Psoas muscle (tissue), 8 donors: ENCODE measurements around the gene FAM107B. TPM values are rescaled to one million over a fixed set of nuclear protein-coding genes. Genes with fewer than 3 reads are reported as not detected.

Experiments
- ATAC-seq, 4 donors: fragments of 200-7000 bp; cut with Tn5 transposase; one replicate each; pipeline ENCODE4 v1.9.1; 2020; ENCODE audit warnings: moderate library complexity in 3 of 4, mild to moderate bottlenecking in 2 of 4
- DNase-seq, 2 donors: peaks; one replicate each; pipeline ENCODE4 v3.0.0-alpha.2; 2020
- H3K27ac ChIP-seq: fragments of 200-600 bp; one replicate; pipeline ENCODE4 v1.8.0; 2022
- H3K27me3 ChIP-seq, 3 donors: fragments of 200-600 bp in 1 of 3; one replicate each; pipeline versions ENCODE4 v1.6.1 to v1.8.0; 2013 to 2022; ENCODE audit warnings: low read length in 2 of 3, mild to moderate bottlenecking in 2 of 3, moderate library complexity in 1 of 3; ENCODE audit not compliant: insufficient read depth in 3 of 3
- H3K36me3 ChIP-seq, 2 donors: fragments of 200-600 bp in 1 of 2; one replicate each; pipeline versions ENCODE4 v1.6.1 to v1.8.0; 2013 to 2022; ENCODE audit warnings: low read depth in 1 of 2, mild to moderate bottlenecking in 1 of 2, moderate library complexity in 1 of 2; ENCODE audit not compliant: insufficient read depth in 1 of 2
- H3K4me1 ChIP-seq: fragments of 200-600 bp; one replicate; pipeline ENCODE4 v1.8.0; 2022
- H3K4me3 ChIP-seq: fragments of 200-600 bp; one replicate; pipeline ENCODE4 v1.8.0; 2022; ENCODE audit warnings: mild to moderate bottlenecking
- H3K9me3 ChIP-seq: fragments of 200-600 bp; one replicate; pipeline ENCODE4 v1.8.0; 2022
- WGBS, 3 donors: extraction: QIAGEN DNeasy Blood & Tissue Kit; methylation state at CpG; one replicate each; pipeline versions ENCODE4 v1.1.6 to v1.1.7; 2013; 5-methylcytosine and 5-hydroxymethylcytosine counted together
- intact Hi-C, 2 donors: fragments of 100-400 bp; cut with DNase I; formaldehyde crosslinking; loops; one replicate each; pipeline versions ENCODE4 v1.11.0 to v1.14.2; 2022
- polyA plus RNA-seq, 3 donors: library from polyadenylated mRNA; stranded (reverse); fragments of 200-250 nt; gene quantifications; one replicate each; pipeline ENCODE4 v1.2.3, GENCODE V29; 2013
- total RNA-seq, 4 donors: library from RNA; stranded (reverse); fragmentation: NEBNext Ultra II Directional in 2 of 4; extraction: Animal tissue kit (Norgen Biotek cat#: 25700) in 2 of 4; gene quantifications; one replicate each; pipeline versions ENCODE4 v1.2.1 to v1.2.4, GENCODE V29; 2021 to 2023
- TF ChIP-seq, protein P1 (sequence below): fragments of 200-600 bp; IDR thresholded peaks from one replicate; pipeline ENCODE4 v1.8.0; 2022; ENCODE audit warnings: antibody characterized with exemption
- donor health status: healthy with polysubstance abuse.
- donor health status: DM: no; HTN: no; CAD: no; lungs with moderate emphysema.
- donor health status: Bipolar disorder and iron deficiency.
- donor health status: healthy.
- donor health status: DM: yes; HTN: yes; CAD: no.
- donor health status: DM: no; HTN: no; CAD: no.
- donor health status: DM: no; HTN: no; CAD: no.
- donor health status: DM: yes; HTN: yes; CAD: no.

Gene FAM107B
- total and polyA plus RNA-seq, 7 donors: 1.0 to 3.1 (median 1.8) TPM

DNA sequence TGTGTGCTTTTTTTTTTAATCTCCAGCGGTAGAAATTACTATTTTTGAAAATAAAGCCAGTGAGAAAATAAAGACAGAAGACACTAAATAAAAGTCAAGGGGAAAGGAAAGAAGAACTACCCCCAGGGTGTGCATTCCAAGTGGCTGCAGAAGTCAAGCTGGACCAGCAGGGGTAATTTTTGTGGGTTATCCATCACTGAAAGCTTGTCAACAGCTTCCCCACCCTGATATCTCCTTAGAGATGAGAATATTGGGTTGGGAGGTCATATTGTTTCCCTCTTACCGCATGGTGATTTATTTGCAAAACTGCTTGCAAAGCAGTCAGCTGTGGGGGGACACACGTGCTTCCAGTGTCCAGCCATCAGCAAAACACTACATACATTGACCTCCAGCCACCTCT is 46.4 kb downstream of the FAM107B start:
- Histone ChIP-seq H3K27ac (no peak overlapping the region), H3K27me3 (no peaks in the 10 kb centered on the region), H3K4me3 (no peak overlapping the region), H3K4me1 (no peaks in the 10 kb centered on the region), H3K9me3 (no peaks in the 10 kb centered on the region), H3K36me3 (no peaks in the 10 kb centered on the region)
- no peak for ATAC-seq
- 62 to 72% (median 71%) methylated on average over 3 of the region's 3 CpGs for WGBS, 3 donors
- intact Hi-C loops: no loop called here
- TF ChIP-seq, protein P1, sequence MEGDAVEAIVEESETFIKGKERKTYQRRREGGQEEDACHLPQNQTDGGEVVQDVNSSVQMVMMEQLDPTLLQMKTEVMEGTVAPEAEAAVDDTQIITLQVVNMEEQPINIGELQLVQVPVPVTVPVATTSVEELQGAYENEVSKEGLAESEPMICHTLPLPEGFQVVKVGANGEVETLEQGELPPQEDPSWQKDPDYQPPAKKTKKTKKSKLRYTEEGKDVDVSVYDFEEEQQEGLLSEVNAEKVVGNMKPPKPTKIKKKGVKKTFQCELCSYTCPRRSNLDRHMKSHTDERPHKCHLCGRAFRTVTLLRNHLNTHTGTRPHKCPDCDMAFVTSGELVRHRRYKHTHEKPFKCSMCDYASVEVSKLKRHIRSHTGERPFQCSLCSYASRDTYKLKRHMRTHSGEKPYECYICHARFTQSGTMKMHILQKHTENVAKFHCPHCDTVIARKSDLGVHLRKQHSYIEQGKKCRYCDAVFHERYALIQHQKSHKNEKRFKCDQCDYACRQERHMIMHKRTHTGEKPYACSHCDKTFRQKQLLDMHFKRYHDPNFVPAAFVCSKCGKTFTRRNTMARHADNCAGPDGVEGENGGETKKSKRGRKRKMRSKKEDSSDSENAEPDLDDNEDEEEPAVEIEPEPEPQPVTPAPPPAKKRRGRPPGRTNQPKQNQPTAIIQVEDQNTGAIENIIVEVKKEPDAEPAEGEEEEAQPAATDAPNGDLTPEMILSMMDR: no peak
- no peak for DNase-seq

GRCh38 chr10:14727924-14728323 is 46.8 kb downstream of the FAM107B start:
- Histone ChIP-seq H3K36me3 (no peaks in the 10 kb centered on the region), H3K4me1 (no peaks in the 10 kb centered on the region), H3K27ac (no peak overlapping the region), H3K27me3 (no peaks in the 10 kb centered on the region), H3K4me3 (no peak overlapping the region), H3K9me3 (no peaks in the 10 kb centered on the region)
- DNase-seq (no peak), ATAC-seq (no peak)
- 74 to 84% (median 74%) methylated on average over 1 of the region's 1 CpG for WGBS, 3 donors
- intact Hi-C loops: no loop called here
- TF ChIP-seq, protein P1: no peak

DNA sequence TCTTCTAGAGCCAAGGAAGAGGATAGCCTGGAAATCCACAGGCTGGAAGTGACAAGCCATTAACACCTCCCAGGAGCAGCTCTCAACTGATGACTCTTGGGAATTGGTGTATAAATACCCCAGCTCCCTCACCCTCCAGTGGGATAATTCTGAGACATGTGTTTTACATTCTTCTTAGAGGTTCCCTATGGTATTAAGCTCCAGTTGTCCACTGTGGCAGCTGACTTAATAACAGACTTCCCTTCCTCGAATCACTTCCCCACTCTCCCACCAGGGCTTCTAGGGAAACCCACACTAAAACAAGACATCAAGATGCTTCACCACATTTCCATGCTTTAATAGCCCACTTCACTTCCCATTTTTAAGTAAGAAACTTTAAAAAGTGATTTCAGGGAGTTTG is 47.2 kb downstream of the FAM107B start:
- no peaks in the 10 kb centered on the region for H3K36me3 ChIP-seq
- no peaks in the 10 kb centered on the region for H3K9me3 ChIP-seq
- DNase-seq (no peak), ATAC-seq (no peak)
- TF ChIP-seq, protein P1: no peak
- H3K27me3 ChIP-seq: no peaks in the 10 kb centered on the region
- no peak overlapping the region for H3K27ac ChIP-seq
- 11 to 29% (median 18%) methylated on average over 1 of the region's 1 CpG for WGBS, 3 donors
- intact Hi-C loops: no loop called here
- H3K4me1 ChIP-seq: no peaks in the 10 kb centered on the region
- H3K4me3 ChIP-seq: no peak overlapping the region

GRCh38 chr10:14724931-14725330 is 49.8 kb downstream of the FAM107B start:
- WGBS, 3 donors: 75 to 79% (median 78%) methylated on average over 2 of the region's 2 CpGs
- H3K4me3 ChIP-seq: no peak overlapping the region
- no peak for ATAC-seq
- no peaks in the 10 kb centered on the region for H3K27me3 ChIP-seq
- no peak for DNase-seq
- H3K36me3 ChIP-seq: no peaks in the 10 kb centered on the region
- H3K9me3 ChIP-seq: no peaks in the 10 kb centered on the region
- intact Hi-C loops: no loop called here
- TF ChIP-seq, protein P1: no peak
- no peak overlapping the region for H3K27ac ChIP-seq
- H3K4me1 ChIP-seq: no peaks in the 10 kb centered on the region

DNA sequence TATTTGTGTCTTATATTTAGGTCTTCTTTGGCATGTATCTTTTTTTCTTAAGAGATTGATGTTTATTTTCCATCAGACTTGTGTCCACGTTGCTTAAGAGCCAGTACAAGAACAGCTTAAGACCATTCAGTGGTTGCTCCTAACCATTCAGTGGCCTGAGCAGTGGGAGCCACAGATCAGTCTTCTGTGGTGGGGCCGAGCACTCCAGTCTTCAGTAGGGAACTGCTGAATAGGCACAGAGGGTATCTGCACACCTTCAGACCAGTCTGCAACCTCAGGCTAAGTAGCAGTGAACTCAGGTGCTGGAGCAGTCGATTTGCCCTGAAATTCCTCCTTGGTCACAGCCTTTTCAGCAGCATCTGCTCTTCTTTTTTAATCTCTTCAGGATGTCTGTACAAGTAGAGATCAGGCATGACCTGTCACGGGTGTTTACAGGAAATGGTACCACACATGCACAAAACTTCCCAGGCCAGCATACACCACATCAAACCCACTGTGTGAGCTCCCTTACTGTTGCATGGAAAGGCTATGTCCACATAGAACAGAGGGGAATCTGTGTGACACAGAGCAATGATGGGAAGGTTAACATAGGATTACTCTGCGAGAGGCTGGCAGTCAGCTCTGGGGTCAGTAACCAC is 51.5 kb downstream of the FAM107B start:
- no peaks in the 10 kb centered on the region for H3K27me3 ChIP-seq
- H3K4me3 ChIP-seq: no peak overlapping the region
- H3K36me3 ChIP-seq: no peaks in the 10 kb centered on the region
- WGBS, 3 donors: 63 to 74% (median 71%) methylated on average over 5 of the region's 5 CpGs
- no peaks in the 10 kb centered on the region for H3K4me1 ChIP-seq
- no peaks in the 10 kb centered on the region for H3K9me3 ChIP-seq
- DNase-seq: no peak
- H3K27ac ChIP-seq: no peak overlapping the region
- intact Hi-C loops: no loop called here
- TF ChIP-seq, protein P1: no peak
- no peak for ATAC-seq
